Femur (tissue), 1 donor: ENCODE measurements around the gene LAMTOR5.
A peak's percentile ranks its signal among the peaks of the same experiment; 100 is the strongest.
"Not testable (repeated sequence)": the region's sequence is repeated elsewhere in the genome, so short reads cannot be mapped to it uniquely, and the experiment has no call there.

ENCODE experiments used
- DNase-seq: peaks from one replicate; pipeline ENCODE4 v3.0.0-alpha.2; 2017

Gene LAMTOR5

GRCh38 chr1:110425612-110426152 is 18.2 kb upstream of the LAMTOR5 start:
- DNase-seq = peak; percentile 50

GRCh38 chr1:110424699-110425611 is 17.5 kb upstream of the LAMTOR5 start:
- no peak for DNase-seq

DNA sequence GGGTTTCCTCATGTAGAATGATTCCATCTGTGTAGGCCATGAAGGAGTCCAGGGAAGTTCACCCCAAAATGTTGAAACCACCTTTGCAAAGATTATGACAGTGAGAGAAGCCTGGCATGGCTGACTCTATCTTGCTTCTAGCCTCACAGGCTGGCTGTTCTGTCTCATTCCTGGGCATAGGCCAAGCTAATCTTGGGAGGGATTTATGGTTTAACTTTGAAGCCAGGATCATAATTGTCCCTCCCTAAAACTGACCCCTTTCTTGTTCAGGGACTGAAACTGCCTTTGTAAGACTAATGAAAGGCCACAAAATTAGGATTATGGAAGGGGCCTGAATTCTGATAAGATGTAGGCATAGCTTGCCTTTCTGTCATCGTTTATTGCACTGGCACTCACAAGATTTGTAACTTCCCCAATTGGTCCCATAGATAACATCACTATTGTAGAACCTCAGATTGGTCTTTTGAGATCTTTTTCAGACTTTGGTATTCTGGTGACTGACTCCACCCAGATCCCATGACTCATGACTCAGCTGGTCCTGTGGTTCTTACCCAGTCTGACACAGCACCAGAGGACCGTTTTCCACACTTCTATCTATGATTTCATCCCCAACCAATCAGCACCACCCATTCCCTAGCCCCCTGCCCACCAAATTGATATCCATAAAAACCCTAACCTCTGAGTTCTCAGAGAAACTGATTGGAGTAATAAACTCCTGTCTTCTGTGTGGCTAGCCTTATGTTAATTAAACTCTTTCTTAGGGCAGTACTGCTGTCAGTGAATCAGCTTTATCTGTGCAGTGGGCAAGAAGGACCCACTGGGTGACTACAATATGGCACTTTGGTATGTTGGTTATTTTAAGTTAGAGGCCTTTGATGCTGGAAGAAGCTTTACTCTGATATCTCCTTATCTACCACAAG is 13.6 kb upstream of the LAMTOR5 start:
- DNase-seq = no peak

- DNase-seq = no peak
Measured at GRCh38 chr1:110420023-110420662, 12.6 kb upstream of the LAMTOR5 start.

DNA sequence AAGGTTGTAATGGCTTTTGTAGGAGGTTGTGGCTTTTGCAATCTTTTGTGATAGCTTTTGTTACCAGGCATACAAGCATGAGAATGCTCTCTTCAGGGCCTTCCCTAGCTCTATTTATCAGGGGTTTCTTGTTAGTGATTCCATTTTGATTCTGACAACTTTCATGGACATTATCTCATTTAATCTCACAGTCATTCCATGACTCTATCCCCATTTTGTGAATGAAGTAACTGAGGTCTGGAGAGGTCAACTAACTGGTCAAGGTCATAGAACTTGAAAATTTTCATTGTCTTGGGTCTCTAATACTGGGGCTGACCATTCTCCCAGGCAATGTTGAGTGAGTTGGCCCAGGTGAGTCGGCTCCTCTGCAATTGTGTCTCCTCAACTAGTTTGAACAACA is 11.2 kb upstream of the LAMTOR5 start:
- DNase-seq = no peak

DNA sequence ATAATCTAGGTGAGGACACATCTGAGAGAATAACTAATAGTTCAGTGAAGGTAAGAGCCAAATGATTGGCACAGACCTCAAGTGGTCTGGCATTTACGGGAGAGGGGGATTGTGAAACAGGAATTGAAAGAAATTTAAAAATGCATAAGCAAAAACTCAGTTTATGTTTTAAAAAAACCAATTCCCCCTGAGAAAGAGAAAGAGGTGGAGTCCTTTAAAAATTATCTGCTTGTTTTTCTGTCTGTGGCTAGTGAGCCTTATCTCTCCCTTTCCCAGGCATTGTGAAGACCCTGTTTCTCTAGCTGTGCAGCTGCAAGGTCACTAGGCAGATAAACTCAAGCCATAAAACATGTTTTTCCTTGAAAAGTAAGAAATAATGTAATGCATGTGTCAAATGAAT is 5.6 kb upstream of the LAMTOR5 start:
- DNase-seq = not testable (repeated sequence)

- DNase-seq = peak; percentile 66
Measured at GRCh38 chr1:110412576-110412975, 5.1 kb upstream of the LAMTOR5 start.

DNA sequence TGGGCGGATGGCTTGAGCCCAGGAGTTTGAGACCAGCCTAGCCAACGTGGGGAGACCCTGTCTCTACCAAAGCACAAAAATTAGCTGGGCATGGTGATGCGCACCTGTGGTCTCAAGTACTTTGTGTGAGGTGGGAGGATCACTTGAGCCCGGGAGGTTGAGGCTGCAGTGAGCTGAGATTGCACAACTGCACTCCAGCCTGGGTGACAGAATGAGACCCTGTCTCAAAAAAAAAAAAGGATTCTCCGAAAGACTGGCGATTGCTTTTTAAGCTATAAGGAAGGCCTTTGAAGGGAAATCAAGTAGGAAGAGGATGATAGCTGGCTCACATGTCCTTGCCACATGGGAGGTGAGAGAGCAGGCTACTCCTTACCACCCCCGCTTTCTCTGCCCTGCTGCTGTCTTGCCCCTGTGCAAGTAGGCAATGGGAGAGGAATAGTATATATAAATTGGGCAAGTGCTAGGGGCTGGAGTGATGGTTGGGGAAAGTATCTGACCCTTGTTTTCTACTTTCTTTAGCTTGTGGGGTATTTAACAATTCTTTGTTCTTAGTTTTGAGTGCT is 3.8 kb upstream of the LAMTOR5 start:
- no peak for DNase-seq

- no peak for DNase-seq
Measured at GRCh38 chr1:110409316-110409715, 1.8 kb upstream of the LAMTOR5 start.

DNA sequence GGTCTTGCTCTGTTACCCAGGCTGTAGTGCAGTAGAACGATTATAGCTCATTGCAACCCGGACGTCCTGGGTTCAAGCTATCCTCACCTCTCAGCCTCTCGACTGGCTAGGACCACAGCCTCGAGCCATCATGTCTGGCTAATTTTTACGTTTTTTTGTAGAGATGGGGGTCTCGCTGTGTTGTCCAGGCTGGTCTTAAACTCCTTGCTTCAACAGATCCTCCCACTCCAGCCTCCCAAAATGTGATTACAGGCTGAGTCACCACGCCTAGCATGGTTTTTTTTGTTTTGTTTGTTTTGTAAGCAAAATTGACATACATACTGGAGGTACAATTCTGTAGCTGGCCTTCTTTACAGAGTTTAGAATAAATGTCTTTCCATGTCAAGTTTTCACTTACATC is 994 bp upstream of the LAMTOR5 start:
- DNase-seq = no peak

- DNase-seq = not testable (repeated sequence)
Measured at GRCh38 chr1:110406407-110406806, 1.1 kb downstream of the LAMTOR5 start.

DNA sequence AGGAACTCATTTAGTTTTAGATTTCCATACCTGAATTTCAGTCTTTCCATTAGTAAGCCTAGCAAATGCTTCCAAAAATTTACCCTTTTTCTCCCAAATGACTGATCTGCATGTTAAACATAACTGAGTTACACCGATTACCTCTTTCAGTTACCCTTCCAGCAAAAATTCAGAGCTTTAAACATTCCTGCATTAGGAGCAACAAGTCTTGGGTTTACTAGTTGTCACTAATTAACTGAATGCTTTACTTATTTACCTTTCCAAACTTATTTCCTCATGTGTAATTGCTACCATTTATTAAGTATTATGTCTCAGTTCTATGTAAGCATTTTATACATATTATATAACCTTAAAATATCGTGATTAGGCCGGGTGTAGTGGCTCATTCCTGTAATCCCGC is 3.1 kb downstream of the LAMTOR5 start:
- DNase-seq = no peak

- DNase-seq = no peak
Measured at GRCh38 chr1:110403805-110404204, 3.7 kb downstream of the LAMTOR5 start.

DNA sequence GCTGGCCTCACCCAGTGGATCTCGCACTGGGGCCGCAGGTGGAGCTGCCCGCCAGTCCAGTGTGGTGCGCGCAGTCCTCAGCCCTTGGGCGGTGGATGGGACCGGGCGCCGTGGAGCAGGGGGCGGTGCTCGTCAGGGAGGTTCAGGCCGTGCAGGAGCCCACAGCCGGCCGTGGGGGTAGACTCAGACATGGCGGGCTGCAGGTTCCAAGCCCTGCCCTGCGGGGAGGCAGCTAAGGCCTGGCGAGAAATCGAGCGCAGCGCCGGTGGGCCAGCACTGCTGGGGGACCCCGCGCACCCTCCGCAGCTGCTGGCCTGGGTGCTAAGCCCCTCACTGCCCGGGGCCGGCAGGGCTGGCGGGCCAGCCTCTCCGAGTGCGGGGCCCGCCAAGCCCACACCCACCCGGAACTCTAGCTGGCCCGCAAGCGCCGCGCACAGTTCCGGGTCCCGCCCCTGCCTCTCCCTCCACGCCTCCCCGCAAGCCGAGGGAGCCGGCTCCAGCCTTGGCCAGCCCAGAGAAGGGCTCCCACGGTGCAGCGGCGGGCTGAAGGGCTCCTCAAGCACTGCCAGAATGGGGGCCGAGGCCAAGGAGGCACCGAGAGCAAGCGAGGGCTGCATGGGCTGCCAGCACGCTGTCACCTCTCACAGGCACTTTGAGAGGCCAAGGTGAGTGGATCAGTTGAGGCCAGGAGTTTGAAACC is 11.1 kb downstream of the LAMTOR5 start:
- not testable (repeated sequence) for DNase-seq

GRCh38 chr1:110394493-110394820 is 13.0 kb downstream of the LAMTOR5 start:
- DNase-seq = no peak

GRCh38 chr1:110393691-110394492 is 13.6 kb downstream of the LAMTOR5 start:
- no peak for DNase-seq

DNA sequence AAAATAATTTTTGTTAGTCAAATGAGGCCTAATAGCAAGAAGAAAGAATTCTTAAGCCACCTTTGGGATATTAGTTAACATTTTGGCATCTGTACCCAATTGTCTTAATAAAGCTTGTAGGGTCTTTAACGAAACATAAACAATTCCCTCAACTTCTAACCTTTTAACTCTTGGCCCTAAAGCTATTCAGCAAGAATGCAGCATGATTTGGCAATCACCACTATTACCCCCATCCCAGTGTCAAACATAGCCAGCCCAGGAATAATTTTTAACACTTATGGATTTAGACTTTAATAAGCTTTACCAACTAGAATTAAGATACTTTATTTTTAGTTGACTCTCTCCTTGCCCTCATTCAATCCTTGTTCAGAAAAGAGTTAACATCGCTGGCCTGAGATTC is 14.2 kb downstream of the LAMTOR5 start:
- no peak for DNase-seq

DNA sequence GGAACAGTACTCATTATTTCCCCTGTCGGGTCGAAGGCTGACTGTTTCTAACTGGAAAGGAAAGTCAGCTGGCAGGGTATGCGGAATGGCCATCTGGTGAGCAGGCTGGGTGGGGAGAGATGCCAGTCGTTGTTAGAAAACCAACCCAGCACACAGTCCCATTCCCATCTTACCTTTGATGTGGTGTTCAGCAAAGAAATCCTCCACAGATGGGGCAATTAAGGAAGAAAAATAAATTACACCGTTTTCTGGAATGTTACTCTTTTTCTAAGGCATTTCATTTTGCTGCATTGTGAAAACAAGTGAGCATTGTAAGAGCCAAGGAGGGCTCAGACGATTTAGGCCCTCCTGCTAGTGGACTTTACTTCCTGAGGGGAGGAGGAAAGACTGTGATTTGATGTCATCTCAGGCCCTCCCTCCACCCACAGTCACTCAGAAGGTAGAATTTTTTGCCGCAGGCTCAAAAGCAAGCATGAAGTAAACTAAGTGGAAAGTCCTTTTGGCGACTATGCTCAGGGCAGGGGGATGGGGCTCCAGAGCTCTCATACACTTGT is 16.7 kb downstream of the LAMTOR5 start, which contains the start of gene SLC16A4:
SLC16A4 (minus strand) TSS at position 335 of the 554 bp plus-strand sequence. CDS start 1,703 bp downstream, outside the sequence.
- DNase-seq = peak; percentile 57

DNA sequence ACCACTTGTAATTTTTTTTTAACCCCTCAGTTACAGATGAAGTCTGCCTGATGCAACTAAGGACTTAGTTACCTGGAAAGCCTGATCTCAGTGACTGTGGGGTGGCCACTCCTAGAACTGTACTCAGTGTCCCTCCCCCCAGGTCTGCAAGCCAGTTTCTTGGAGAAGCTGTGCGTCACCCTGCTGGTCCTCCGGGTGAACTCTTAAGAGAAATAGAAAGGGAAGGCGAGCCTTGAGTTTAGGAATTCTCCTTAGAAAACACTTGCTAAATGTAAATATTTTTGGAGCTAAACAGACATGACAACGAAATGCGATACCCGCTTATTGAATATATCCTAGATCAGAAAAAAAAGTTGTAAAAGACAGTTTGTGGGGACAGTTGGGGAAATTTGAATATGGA is 17.4 kb downstream of the LAMTOR5 start:
- DNase-seq = peak; percentile 64

DNA sequence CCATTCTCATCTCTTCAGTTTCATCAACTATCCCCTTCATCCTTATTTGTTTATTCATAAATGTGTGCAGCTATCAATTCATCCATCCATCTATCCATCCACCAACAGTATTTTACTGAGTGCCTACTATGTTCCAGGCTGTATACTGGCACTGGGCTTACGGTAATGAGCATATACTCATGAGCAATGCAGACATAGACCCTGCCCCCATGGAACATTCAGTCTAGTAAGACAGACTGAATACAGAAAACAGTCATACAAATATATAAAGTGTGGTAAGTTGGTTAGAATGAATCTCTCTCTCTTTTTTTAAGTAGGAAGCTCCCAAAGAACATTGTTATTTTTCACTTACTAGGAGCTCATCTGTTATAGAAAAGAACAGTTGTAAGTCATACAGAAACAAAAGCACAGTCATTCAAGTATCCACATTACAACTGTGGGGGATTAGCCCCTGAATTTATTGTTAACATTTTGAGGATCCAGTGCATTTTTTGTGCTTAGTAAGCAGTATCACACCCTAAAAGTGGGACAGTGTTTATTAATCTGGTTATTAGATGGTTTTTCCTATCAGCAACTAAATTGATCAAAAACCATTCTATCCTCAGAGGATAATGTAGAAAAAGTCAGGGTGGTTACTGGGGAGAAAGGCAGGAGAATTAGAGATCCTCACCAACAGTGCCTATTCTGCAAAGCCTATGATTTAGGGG is 20.3 kb downstream of the LAMTOR5 start:
- no peak for DNase-seq
